ENCODE measurements around the gene TBC1D24.

DNA sequence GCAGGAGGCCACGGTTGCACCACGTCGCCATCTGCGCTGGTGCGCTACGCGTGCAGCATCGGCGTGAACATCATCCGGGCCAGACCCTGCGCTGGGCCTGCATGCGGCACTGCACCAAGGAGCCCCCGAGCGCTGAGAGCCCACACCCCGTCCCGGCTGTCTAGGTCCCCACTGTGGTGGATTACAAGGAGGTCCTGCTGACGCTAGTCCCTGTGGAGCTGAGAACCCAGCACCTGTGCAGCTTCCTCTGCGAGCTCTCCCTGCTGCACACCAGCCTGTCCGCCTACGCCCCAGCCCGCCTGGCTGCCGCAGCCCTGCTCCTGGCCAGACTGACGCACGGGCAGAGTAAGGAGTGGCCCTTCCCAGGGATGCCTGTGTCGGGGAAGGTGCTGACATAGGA is 25.8 kb upstream of the TBC1D24 start:
- no peak for TF ChIP-seq POLR2A (IDR thresholded peaks at IDR 0.05)
- TF ChIP-seq, protein P1, sequence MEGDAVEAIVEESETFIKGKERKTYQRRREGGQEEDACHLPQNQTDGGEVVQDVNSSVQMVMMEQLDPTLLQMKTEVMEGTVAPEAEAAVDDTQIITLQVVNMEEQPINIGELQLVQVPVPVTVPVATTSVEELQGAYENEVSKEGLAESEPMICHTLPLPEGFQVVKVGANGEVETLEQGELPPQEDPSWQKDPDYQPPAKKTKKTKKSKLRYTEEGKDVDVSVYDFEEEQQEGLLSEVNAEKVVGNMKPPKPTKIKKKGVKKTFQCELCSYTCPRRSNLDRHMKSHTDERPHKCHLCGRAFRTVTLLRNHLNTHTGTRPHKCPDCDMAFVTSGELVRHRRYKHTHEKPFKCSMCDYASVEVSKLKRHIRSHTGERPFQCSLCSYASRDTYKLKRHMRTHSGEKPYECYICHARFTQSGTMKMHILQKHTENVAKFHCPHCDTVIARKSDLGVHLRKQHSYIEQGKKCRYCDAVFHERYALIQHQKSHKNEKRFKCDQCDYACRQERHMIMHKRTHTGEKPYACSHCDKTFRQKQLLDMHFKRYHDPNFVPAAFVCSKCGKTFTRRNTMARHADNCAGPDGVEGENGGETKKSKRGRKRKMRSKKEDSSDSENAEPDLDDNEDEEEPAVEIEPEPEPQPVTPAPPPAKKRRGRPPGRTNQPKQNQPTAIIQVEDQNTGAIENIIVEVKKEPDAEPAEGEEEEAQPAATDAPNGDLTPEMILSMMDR (IDR thresholded peaks at IDR 0.05), result no peak
